GM21360 (cell line): ENCODE results near the gene KIF20B.

ENCODE experiments used
- ATAC-seq: cut with Tn5 transposase; IDR thresholded peaks from one replicate; pipeline ENCODE4 v1.9.1; 2021; ENCODE audit warnings: mild to moderate bottlenecking, moderate library complexity; ENCODE audit not compliant: unreplicated experiment

Gene KIF20B

GRCh38 chr10:89701242-89702120 lies at the start of gene KIF20B:
KIF20B (plus strand) TSS chr10:89701590; CDS start chr10:89705295, 3,705 bp downstream.
- peak; percentile 95 for ATAC-seq

GRCh38 chr10:89651916-89652573 lies 49.3 kb upstream of the KIF20B start:
- ATAC-seq, result peak; percentile 61

- ATAC-seq, result no peak
These were observed 48.5 kb upstream of the KIF20B start for GRCh38 chr10:89652806-89653370.

GRCh38 chr10:89653410-89653869 lies 48.0 kb upstream of the KIF20B start:
- peak; percentile 50 for ATAC-seq

- ATAC-seq, result no peak
These were observed 45.7 kb upstream of the KIF20B start for GRCh38 chr10:89655722-89656121.

GRCh38 chr10:89657302-89657701 lies 44.1 kb upstream of the KIF20B start:
- ATAC-seq, result no peak

GRCh38 chr10:89659143-89660131 lies 42.0 kb upstream of the KIF20B start:
- no peak for ATAC-seq

GRCh38 chr10:89662596-89662995 lies 38.8 kb upstream of the KIF20B start:
- no peak for ATAC-seq

- ATAC-seq, result no peak
These were observed 38.2 kb upstream of the KIF20B start for GRCh38 chr10:89663144-89663543.

GRCh38 chr10:89664203-89664602 lies 37.2 kb upstream of the KIF20B start:
- no peak for ATAC-seq

- ATAC-seq, result no peak
These were observed 36.1 kb upstream of the KIF20B start for GRCh38 chr10:89665302-89665701.

GRCh38 chr10:89666138-89666537 lies 35.3 kb upstream of the KIF20B start:
- ATAC-seq, result no peak

- no peak for ATAC-seq
These were observed 32.9 kb upstream of the KIF20B start for GRCh38 chr10:89668386-89669071.

- ATAC-seq, result no peak
These were observed 31.4 kb upstream of the KIF20B start for GRCh38 chr10:89669985-89670384.

- ATAC-seq, result no peak
These were observed 30.5 kb upstream of the KIF20B start for GRCh38 chr10:89670926-89671325.

GRCh38 chr10:89677341-89677740 lies 24.0 kb upstream of the KIF20B start:
- no peak for ATAC-seq

- ATAC-seq, result no peak
These were observed 21.4 kb upstream of the KIF20B start for GRCh38 chr10:89679986-89680385.

GRCh38 chr10:89683883-89684282 lies 17.5 kb upstream of the KIF20B start:
- ATAC-seq, result no peak

- ATAC-seq, result no peak
These were observed 16.8 kb upstream of the KIF20B start for GRCh38 chr10:89684604-89685003.

GRCh38 chr10:89685936-89686335 lies 15.5 kb upstream of the KIF20B start:
- no peak for ATAC-seq
